Fibroblast of lung (primary cell): ENCODE measurements around the gene NDST1. TPM values are rescaled to one million over a fixed set of nuclear protein-coding genes. Genes with fewer than 3 reads are reported as not detected.

Source experiments
- DNase-seq, 2 donors: peaks; one replicate each; pipeline versions ENCODE4 v3.0.0 to v3.0.0-alpha.2; 2010; ENCODE audit warnings: low read depth in 2 of 2
- H2AFZ ChIP-seq: 2 replicates; pipeline ENCODE4 v1.5.1; 2012; ENCODE audit warnings: low read length, control low read depth, inconsistent platforms
- H3K27ac ChIP-seq: 2 replicates; pipeline ENCODE4 v1.5.1; 2011; ENCODE audit warnings: low read length, control low read depth; ENCODE audit not compliant: insufficient read depth
- H3K27me3 ChIP-seq: 2 replicates; pipeline ENCODE4 v1.5.1; 2011; ENCODE audit warnings: mild to moderate bottlenecking, low read length; ENCODE audit not compliant: control insufficient read depth, insufficient read depth
- H3K36me3 ChIP-seq: 2 replicates; pipeline ENCODE4 v1.5.1; 2011; ENCODE audit warnings: low read length; ENCODE audit not compliant: control insufficient read depth, insufficient read depth
- H3K4me1 ChIP-seq: 2 replicates; pipeline ENCODE4 v1.5.1; 2011; ENCODE audit warnings: low read length; ENCODE audit not compliant: control insufficient read depth, insufficient read depth; ENCODE audit errors: extremely low read depth
- H3K4me2 ChIP-seq: 2 replicates; pipeline ENCODE4 v1.5.1; 2011; ENCODE audit warnings: low read length, control low read depth; ENCODE audit not compliant: insufficient read depth; ENCODE audit errors: extremely low read depth
- H3K4me3 ChIP-seq, 4 experiments: fragments of 200-600 bp in 1 of 4; sonication (generic) in 1 of 4; replicated peaks in 1 of 4; 2 replicates each; pipeline ENCODE4 v1.5.1; 2011 to 2016; ENCODE audit warnings: low read length in 4 of 4, low read depth in 3 of 4, mild to moderate bottlenecking in 3 of 4, control low read depth in 2 of 4, inconsistent platforms in 1 of 4, mixed read lengths in 1 of 4; ENCODE audit not compliant: insufficient read depth in 1 of 4; ENCODE audit errors: control extremely low read depth in 1 of 4
- H3K79me2 ChIP-seq: 2 replicates; pipeline ENCODE4 v1.5.1; 2012; ENCODE audit warnings: mild to moderate bottlenecking, low read length, inconsistent platforms; ENCODE audit not compliant: control insufficient read depth, insufficient read depth
- H3K9ac ChIP-seq: 2 replicates; pipeline ENCODE4 v1.5.1; 2011; ENCODE audit warnings: mild to moderate bottlenecking, low read length, control low read depth; ENCODE audit not compliant: insufficient read depth
- H3K9me3 ChIP-seq: 2 replicates; pipeline ENCODE4 v1.5.1; 2012; ENCODE audit warnings: low read depth, low read length; ENCODE audit not compliant: control insufficient read depth, insufficient read depth
- H4K20me1 ChIP-seq: 2 replicates; pipeline ENCODE4 v1.5.1; 2011; ENCODE audit warnings: low read length; ENCODE audit not compliant: control insufficient read depth, insufficient read depth; ENCODE audit errors: extremely low read depth
- CTCF ChIP-seq, 2 donors: IDR thresholded peaks in 1 of 2; conservative IDR thresholded peaks in 1 of 2; 1 replicate in 1 of 2; 2 replicates in 1 of 2; pipeline ENCODE4 v1.5.1; 2011 to 2012; ENCODE audit warnings: low read length in 2 of 2, control low read depth in 1 of 2, inconsistent platforms in 1 of 2, low read depth in 1 of 2, mild to moderate bottlenecking in 1 of 2
- EZH2 ChIP-seq: IDR thresholded peaks from 2 replicates; pipeline ENCODE4 v1.5.1; 2012; ENCODE audit warnings: low read length, control low read depth, mild to moderate bottlenecking; ENCODE audit errors: missing control alignments
- polyA plus RNA-seq, 2 donors: library from polyadenylated mRNA; depleted of rRNA in 1 of 2; stranded (reverse) in 1 of 2; unstranded in 1 of 2; fragments of >200 nt; gene quantifications; 2 replicates each; pipeline ENCODE4 v1.2.1, GENCODE V29; 2011 to 2012; ENCODE audit warnings: missing spikeins in 1 of 2
- total RNA-seq: library from RNA; depleted of rRNA; stranded (reverse); fragments of >200 nt; gene quantifications from 2 replicates; pipeline ENCODE4 v1.2.1, GENCODE V29; 2014

Gene NDST1
- total and polyA plus RNA-seq, 2 donors (not counting 1 experiment from before 2014, with no cell fraction given), result 38.5 to 94.8 TPM

- no peak overlapping the region for H3K4me2 ChIP-seq
- H3K79me2 ChIP-seq, result no peaks in the 10 kb centered on the region
- no peaks in the 10 kb centered on the region for H4K20me1 ChIP-seq
- peaks cover 2% of the 10 kb centered on the region for H3K27me3 ChIP-seq
- DNase-seq, result no peak
- H3K9ac ChIP-seq, result no peak overlapping the region
- H3K27ac ChIP-seq, result no peak overlapping the region
- H3K4me3 ChIP-seq, result no peak overlapping the region
- no peak overlapping the region for H2AFZ ChIP-seq
- no peaks in the 10 kb centered on the region for H3K4me1 ChIP-seq
- TF ChIP-seq EZH2 (no peak), CTCF (conservative IDR thresholded peaks at IDR 0.05 in 1 of 2, IDR thresholded peaks at IDR 0.05 in 1 of 2; ENCODE audit: low read depth in 1 of 2, low read length in 2 of 2) (no peak)
- H3K36me3 ChIP-seq, result no peaks in the 10 kb centered on the region
- no peaks in the 10 kb centered on the region for H3K9me3 ChIP-seq
Observed at GRCh38 chr5:150576449-150576949, 68.6 kb downstream of the NDST1 start.

- Histone ChIP-seq H3K27ac (no peak overlapping the region), H3K9ac (no peak overlapping the region), H3K9me3 (no peaks in the 10 kb centered on the region), H3K79me2 (no peaks in the 10 kb centered on the region), H3K27me3 (peaks cover 2% of the 10 kb centered on the region), H2AFZ (no peak overlapping the region), H3K4me1 (peaks cover 6% of the 10 kb centered on the region), H3K36me3 (no peaks in the 10 kb centered on the region), H3K4me3 (no peak overlapping the region), H4K20me1 (no peaks in the 10 kb centered on the region), H3K4me2 (no peak overlapping the region)
- DNase-seq, result no peak
- TF ChIP-seq EZH2 (no peak), CTCF (conservative IDR thresholded peaks at IDR 0.05 in 1 of 2, IDR thresholded peaks at IDR 0.05 in 1 of 2; ENCODE audit: low read depth in 1 of 2, low read length in 2 of 2) (no peak)
Observed at GRCh38 chr5:150577378-150578139, 69.6 kb downstream of the NDST1 start.

GRCh38 chr5:150578781-150579461, 71.0 kb downstream of the NDST1 start:
- no peak overlapping the region for H2AFZ ChIP-seq
- DNase-seq, result no peak
- H3K4me2 ChIP-seq, result no peak overlapping the region
- no peaks in the 10 kb centered on the region for H3K9me3 ChIP-seq
- no peak overlapping the region for H3K4me3 ChIP-seq
- no peaks in the 10 kb centered on the region for H3K36me3 ChIP-seq
- no peaks in the 10 kb centered on the region for H3K79me2 ChIP-seq
- H3K27ac ChIP-seq, result no peak overlapping the region
- TF ChIP-seq EZH2, result no peak
- no peak for TF ChIP-seq CTCF (conservative IDR thresholded peaks at IDR 0.05 in 1 of 2, IDR thresholded peaks at IDR 0.05 in 1 of 2; ENCODE audit: low read depth in 1 of 2, low read length in 2 of 2)
- peaks cover 6% of the 10 kb centered on the region for H3K4me1 ChIP-seq
- peaks cover 2% of the 10 kb centered on the region for H3K27me3 ChIP-seq
- H4K20me1 ChIP-seq, result no peaks in the 10 kb centered on the region
- no peak overlapping the region for H3K9ac ChIP-seq
